ENCODE measurements around the gene NUDT3. TPM values are rescaled to one million over a fixed set of nuclear protein-coding genes. Genes with fewer than 3 reads are reported as not detected.

Gene NUDT3
- total and polyA plus RNA-seq, 2 experiments from 2014 or later = 12.1 to 31.1 TPM

DNA sequence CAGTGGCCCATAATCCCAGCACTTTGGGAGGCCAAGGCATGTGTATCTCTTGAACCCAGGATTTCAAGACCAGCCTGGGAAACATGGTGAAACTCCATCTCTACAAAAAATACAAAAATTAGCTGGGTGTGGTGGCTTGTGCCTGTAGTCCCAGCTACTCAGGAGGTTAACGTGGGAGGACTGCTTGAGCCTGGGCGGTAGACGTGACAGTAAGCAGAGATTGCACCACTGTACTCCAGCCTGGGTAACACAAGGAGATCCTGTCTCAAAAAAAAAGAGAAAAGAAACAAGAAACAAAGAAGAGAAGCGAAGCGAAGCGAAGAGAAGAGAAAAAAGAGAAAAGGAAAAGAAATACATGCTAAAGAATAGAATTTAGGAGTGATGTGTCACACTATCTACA is 69.2 kb downstream of the NUDT3 start:
- H3F3A ChIP-seq (replicated peaks; ENCODE audit: low read depth) = no peaks in the 10 kb centered on the region
- H2AFZ ChIP-seq = no peak overlapping the region
- H3K9me2 ChIP-seq (ENCODE audit: insufficient read depth) = peaks cover 3% of the 10 kb centered on the region; the same call in 1 of the 2 replicates
- TF ChIP-seq, protein P1, sequence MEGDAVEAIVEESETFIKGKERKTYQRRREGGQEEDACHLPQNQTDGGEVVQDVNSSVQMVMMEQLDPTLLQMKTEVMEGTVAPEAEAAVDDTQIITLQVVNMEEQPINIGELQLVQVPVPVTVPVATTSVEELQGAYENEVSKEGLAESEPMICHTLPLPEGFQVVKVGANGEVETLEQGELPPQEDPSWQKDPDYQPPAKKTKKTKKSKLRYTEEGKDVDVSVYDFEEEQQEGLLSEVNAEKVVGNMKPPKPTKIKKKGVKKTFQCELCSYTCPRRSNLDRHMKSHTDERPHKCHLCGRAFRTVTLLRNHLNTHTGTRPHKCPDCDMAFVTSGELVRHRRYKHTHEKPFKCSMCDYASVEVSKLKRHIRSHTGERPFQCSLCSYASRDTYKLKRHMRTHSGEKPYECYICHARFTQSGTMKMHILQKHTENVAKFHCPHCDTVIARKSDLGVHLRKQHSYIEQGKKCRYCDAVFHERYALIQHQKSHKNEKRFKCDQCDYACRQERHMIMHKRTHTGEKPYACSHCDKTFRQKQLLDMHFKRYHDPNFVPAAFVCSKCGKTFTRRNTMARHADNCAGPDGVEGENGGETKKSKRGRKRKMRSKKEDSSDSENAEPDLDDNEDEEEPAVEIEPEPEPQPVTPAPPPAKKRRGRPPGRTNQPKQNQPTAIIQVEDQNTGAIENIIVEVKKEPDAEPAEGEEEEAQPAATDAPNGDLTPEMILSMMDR (conservative IDR thresholded peaks at IDR 0.05; ENCODE audit: low read depth in 2 of 2) = no peak
- TF ChIP-seq ZNF331 (CRISPR knock-in tag; IDR thresholded peaks at IDR 0.05; ENCODE audit: low read depth) (no peak), JUNB (IDR thresholded peaks at IDR 0.05; ENCODE audit: unreplicated experiment) (no peak), POLR2AphosphoS5 (IDR thresholded peaks at IDR 0.05; ENCODE audit: low read depth) (no peak), ZNF114 (CRISPR knock-in tag; IDR thresholded peaks at IDR 0.05) (no peak), NANOG (IDR thresholded peaks at IDR 0.05; ENCODE audit: borderline replicate concordance) (no peak), EZH2phosphoT487 (IDR thresholded peaks at IDR 0.05; ENCODE audit: unreplicated experiment) (no peak), EZH2 (IDR thresholded peaks at IDR 0.05; ENCODE audit: low read depth, unreplicated experiment) (no peak), STAT1 (IDR thresholded peaks at IDR 0.05; ENCODE audit: unreplicated experiment) (no peak), CREB1 (CRISPR knock-in tag; IDR thresholded peaks at IDR 0.05; ENCODE audit: low read depth) (no peak)
- TF ChIP-seq, protein P2, sequence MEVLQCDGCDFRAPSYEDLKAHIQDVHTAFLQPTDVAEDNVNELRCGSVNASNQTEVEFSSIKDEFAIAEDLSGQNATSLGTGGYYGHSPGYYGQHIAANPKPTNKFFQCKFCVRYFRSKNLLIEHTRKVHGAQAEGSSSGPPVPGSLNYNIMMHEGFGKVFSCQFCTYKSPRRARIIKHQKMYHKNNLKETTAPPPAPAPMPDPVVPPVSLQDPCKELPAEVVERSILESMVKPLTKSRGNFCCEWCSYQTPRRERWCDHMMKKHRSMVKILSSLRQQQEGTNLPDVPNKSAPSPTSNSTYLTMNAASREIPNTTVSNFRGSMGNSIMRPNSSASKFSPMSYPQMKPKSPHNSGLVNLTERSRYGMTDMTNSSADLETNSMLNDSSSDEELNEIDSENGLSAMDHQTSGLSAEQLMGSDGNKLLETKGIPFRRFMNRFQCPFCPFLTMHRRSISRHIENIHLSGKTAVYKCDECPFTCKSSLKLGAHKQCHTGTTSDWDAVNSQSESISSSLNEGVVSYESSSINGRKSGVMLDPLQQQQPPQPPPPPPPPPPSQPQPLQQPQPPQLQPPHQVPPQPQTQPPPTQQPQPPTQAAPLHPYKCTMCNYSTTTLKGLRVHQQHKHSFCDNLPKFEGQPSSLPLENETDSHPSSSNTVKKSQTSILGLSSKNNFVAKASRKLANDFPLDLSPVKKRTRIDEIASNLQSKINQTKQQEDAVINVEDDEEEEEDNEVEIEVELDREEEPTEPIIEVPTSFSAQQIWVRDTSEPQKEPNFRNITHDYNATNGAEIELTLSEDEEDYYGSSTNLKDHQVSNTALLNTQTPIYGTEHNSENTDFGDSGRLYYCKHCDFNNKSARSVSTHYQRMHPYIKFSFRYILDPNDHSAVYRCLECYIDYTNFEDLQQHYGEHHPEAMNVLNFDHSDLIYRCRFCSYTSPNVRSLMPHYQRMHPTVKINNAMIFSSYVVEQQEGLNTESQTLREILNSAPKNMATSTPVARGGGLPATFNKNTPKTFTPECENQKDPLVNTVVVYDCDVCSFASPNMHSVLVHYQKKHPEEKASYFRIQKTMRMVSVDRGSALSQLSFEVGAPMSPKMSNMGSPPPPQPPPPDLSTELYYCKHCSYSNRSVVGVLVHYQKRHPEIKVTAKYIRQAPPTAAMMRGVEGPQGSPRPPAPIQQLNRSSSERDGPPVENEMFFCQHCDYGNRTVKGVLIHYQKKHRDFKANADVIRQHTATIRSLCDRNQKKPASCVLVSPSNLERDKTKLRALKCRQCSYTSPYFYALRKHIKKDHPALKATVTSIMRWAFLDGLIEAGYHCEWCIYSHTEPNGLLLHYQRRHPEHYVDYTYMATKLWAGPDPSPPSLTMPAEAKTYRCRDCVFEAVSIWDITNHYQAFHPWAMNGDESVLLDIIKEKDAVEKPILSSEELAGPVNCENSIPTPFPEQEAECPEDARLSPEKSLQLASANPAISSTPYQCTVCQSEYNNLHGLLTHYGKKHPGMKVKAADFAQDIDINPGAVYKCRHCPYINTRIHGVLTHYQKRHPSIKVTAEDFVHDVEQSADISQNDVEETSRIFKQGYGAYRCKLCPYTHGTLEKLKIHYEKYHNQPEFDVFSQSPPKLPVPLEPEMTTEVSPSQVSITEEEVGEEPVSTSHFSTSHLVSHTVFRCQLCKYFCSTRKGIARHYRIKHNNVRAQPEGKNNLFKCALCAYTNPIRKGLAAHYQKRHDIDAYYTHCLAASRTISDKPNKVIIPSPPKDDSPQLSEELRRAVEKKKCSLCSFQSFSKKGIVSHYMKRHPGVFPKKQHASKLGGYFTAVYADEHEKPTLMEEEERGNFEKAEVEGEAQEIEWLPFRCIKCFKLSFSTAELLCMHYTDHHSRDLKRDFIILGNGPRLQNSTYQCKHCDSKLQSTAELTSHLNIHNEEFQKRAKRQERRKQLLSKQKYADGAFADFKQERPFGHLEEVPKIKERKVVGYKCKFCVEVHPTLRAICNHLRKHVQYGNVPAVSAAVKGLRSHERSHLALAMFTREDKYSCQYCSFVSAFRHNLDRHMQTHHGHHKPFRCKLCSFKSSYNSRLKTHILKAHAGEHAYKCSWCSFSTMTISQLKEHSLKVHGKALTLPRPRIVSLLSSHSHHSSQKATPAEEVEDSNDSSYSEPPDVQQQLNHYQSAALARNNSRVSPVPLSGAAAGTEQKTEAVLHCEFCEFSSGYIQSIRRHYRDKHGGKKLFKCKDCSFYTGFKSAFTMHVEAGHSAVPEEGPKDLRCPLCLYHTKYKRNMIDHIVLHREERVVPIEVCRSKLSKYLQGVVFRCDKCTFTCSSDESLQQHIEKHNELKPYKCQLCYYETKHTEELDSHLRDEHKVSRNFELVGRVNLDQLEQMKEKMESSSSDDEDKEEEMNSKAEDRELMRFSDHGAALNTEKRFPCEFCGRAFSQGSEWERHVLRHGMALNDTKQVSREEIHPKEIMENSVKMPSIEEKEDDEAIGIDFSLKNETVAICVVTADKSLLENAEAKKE (CRISPR knock-in tag; IDR thresholded peaks at IDR 0.05) = no peak
- TF ChIP-seq, protein P3, sequence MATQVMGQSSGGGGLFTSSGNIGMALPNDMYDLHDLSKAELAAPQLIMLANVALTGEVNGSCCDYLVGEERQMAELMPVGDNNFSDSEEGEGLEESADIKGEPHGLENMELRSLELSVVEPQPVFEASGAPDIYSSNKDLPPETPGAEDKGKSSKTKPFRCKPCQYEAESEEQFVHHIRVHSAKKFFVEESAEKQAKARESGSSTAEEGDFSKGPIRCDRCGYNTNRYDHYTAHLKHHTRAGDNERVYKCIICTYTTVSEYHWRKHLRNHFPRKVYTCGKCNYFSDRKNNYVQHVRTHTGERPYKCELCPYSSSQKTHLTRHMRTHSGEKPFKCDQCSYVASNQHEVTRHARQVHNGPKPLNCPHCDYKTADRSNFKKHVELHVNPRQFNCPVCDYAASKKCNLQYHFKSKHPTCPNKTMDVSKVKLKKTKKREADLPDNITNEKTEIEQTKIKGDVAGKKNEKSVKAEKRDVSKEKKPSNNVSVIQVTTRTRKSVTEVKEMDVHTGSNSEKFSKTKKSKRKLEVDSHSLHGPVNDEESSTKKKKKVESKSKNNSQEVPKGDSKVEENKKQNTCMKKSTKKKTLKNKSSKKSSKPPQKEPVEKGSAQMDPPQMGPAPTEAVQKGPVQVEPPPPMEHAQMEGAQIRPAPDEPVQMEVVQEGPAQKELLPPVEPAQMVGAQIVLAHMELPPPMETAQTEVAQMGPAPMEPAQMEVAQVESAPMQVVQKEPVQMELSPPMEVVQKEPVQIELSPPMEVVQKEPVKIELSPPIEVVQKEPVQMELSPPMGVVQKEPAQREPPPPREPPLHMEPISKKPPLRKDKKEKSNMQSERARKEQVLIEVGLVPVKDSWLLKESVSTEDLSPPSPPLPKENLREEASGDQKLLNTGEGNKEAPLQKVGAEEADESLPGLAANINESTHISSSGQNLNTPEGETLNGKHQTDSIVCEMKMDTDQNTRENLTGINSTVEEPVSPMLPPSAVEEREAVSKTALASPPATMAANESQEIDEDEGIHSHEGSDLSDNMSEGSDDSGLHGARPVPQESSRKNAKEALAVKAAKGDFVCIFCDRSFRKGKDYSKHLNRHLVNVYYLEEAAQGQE (IDR thresholded peaks at IDR 0.05; ENCODE audit: unreplicated experiment) = no peak
- TF ChIP-seq, protein P4, sequence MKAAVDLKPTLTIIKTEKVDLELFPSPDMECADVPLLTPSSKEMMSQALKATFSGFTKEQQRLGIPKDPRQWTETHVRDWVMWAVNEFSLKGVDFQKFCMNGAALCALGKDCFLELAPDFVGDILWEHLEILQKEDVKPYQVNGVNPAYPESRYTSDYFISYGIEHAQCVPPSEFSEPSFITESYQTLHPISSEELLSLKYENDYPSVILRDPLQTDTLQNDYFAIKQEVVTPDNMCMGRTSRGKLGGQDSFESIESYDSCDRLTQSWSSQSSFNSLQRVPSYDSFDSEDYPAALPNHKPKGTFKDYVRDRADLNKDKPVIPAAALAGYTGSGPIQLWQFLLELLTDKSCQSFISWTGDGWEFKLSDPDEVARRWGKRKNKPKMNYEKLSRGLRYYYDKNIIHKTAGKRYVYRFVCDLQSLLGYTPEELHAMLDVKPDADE (IDR thresholded peaks at IDR 0.05) = no peak
- no peak overlapping the region for H3K27ac ChIP-seq (ENCODE audit: low read depth)
- H3K79me2 ChIP-seq (replicated peaks; ENCODE audit: insufficient read depth) = peaks cover 22% of the 10 kb centered on the region
- H4K20me1 ChIP-seq (replicated peaks; ENCODE audit: insufficient read depth) = peaks cover 5% of the 10 kb centered on the region; the same call in 1 of the 2 replicates
- H3K27me3 Mint-ChIP-seq (ENCODE audit: insufficient read depth, low read depth, poor library complexity) = peaks cover 4% of the 10 kb centered on the region
- no peak overlapping the region for H3K4me3 ChIP-seq
- H3K4me1 Mint-ChIP-seq = peaks cover 14% of the 10 kb centered on the region
- no peak overlapping the region for H3K4me3 Mint-ChIP-seq
- no peaks in the 10 kb centered on the region for H3K36me3 ChIP-seq (ENCODE audit: insufficient read depth)
- no peak overlapping the region for H3K4me2 ChIP-seq
- ATAC-seq (no peak), DNase-seq (ENCODE audit: low spot score) (no peak)
- H3K27me3 ChIP-seq (ENCODE audit: insufficient read depth) = no peaks in the 10 kb centered on the region
- no peaks in the 10 kb centered on the region for H3K9me3 Mint-ChIP-seq
- H3K36me3 Mint-ChIP-seq (ENCODE audit: low read depth) = peaks cover 3% of the 10 kb centered on the region; the same call in 1 of the 3 replicates
- 0 out of 2 replicates have a peak, but pooled peaks cover 2% of the 10 kb centered on the region for H3K4me1 ChIP-seq (ENCODE audit: insufficient read depth)
- no peak overlapping the region for H3K27ac Mint-ChIP-seq
